NCI-H146 (cell line): Measurements from ENCODE around the gene CSAG2.

ENCODE experiments used
- DNase-seq: peaks from one replicate; lab custom pipeline; 2025; lab: John Stamatoyannopoulos, UW

The CSAG2 gene

DNA sequence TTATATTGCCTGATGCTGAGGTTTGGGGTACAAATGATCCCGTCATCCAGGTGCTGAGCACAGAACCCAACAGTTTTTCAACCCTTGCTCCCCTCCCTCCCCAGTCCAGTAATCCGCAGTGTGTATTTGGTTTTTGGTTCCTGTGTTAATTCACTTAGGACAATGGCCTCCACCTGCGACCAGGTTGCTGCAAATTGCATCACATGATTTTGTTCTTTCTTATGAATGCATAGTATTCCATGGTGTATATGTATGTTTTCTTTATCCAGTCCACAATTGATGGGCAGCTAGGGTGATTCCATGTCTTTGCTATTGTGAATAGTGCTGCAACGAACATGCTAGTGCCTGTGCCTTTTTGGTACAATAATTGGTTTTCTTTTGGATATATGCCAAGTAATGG, 46.0 kb downstream of the CSAG2 start:
- no peak for DNase-seq

DNA sequence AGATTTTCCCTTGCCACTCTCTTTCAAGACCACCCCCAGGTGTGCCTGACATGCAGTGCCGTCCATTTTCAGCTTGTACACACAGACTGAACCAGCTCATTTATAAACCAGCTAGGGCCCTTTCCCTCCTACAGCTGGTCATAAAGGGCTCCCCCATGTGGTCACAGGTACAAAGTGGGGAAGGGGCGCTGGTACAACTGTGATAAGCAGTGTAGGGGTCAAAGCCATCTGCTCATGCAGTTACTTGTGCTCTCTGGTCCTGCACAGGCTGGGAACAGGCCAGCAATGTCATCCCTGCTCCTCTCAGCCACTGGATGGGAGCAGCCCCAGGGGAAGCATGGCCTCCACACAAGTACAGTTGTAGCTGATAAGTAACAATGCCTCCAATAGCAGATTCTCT, 50.8 kb downstream of the CSAG2 start:
- DNase-seq = no peak
